Dendritic cell treated with granulocyte-macrophage colony-stimulating factor and Interleukin-4, amounts not matched to agents 40 ng/mL and 50 ng/mL, for 4 days (primary cell): ENCODE results near the gene CD99.

Experiments used
- H3K27ac Mint-ChIP-seq: one replicate; pipeline ENCODE4 v1.8.0; 2022; ENCODE audit warnings: mild to moderate bottlenecking, mixed read lengths
- H3K27me3 Mint-ChIP-seq: one replicate; pipeline ENCODE4 v1.8.0; 2022; ENCODE audit warnings: mild to moderate bottlenecking, mixed read lengths
- H3K36me3 Mint-ChIP-seq: one replicate; pipeline ENCODE4 v1.8.0; 2022; ENCODE audit warnings: low read depth, mixed read lengths
- H3K4me1 Mint-ChIP-seq: one replicate; pipeline ENCODE4 v1.8.0; 2022; ENCODE audit warnings: low read depth, mixed read lengths
- H3K4me3 Mint-ChIP-seq: one replicate; pipeline ENCODE4 v1.8.0; 2022; ENCODE audit warnings: mild to moderate bottlenecking, moderate library complexity, mixed read lengths
- H3K9me3 Mint-ChIP-seq: one replicate; pipeline ENCODE4 v1.8.0; 2022; ENCODE audit warnings: mixed read lengths
- intact Hi-C: fragments of 100-400 bp; cut with micrococcal nuclease; formaldehyde crosslinking; loops from one replicate; pipeline ENCODE4 v1.15.0; 2022

The CD99 gene, protein sequence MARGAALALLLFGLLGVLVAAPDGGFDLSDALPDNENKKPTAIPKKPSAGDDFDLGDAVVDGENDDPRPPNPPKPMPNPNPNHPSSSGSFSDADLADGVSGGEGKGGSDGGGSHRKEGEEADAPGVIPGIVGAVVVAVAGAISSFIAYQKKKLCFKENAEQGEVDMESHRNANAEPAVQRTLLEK

DNA sequence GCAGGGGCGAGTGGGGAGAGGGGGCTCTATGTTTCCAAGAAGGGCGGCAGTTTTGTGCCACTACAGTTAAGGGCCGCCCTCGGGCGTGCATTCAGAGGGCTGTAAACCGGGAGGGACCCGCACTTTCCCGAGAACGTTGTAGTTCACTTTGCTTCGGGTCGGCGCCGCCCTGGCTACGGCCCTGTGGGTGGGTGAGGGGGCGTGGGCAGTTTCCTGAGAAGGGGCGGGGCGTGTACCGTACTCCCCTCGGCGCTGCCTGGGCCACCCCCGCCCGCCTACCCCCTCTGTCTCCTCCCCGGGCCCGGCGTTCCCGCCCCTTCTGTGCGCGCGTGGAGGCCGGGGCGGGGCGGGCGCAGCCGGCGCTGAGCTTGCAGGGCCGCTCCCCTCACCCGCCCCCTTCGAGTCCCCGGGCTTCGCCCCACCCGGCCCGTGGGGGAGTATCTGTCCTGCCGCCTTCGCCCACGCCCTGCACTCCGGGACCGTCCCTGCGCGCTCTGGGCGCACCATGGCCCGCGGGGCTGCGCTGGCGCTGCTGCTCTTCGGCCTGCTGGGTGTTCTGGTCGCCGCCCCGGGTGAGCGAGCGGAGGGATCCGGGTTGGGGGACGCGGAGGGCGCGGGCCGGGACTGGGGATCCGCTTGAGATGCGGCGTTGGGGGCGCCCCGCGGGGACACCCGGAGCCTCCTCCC is at the start of gene CD99:
Gene CD99 (plus strand): TSS at position 440 of the 687 bp plus-strand sequence. CDS start 66 bp downstream, at position 506.
- Mint-ChIP-seq H3K9me3 (no peaks in the 10 kb centered on the region), H3K27ac (peak within 1 kb of the TSS; percentile 85), H3K4me3 (peak within 1 kb of the TSS; percentile 88), H3K4me1 (peaks cover 41% of the 10 kb centered on the region), H3K36me3 (peaks cover 34% of the 10 kb centered on the region), H3K27me3 (peaks cover 2% of the 10 kb centered on the region)
- intact Hi-C loops: loop anchor here (5.0 kb wide), 1 partner anchor 84 kb away; no protein-coding TSS in a partner anchor

DNA sequence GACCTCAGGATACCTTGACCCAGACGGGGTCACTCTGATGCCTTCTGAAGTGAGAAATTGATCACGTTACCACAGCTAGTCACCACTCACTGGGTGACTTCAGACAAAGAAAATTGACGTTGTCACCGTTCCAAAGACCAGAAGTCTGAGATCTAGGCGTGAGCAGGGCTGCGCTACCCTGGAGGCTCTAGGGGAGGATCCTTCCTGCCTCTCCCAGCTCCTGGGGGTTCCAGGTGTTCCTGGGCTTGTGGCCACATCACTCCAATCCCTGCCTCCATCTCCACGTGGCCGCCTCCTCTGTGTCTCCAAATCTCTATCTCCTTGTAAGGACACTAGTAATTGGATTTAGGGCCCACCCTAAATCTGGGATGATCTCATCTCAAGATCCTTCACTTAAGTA is 48.9 kb upstream of the CD99 start:
- Mint-ChIP-seq H3K27me3 (no peaks in the 10 kb centered on the region), H3K27ac (no peak overlapping the region), H3K4me1 (peaks cover 27% of the 10 kb centered on the region), H3K4me3 (no peak overlapping the region), H3K36me3 (peaks cover 65% of the 10 kb centered on the region), H3K9me3 (no peaks in the 10 kb centered on the region)
- intact Hi-C loops: loop anchor here (10.0 kb wide), 1 partner anchor 83 kb away; no protein-coding TSS in a partner anchor

DNA sequence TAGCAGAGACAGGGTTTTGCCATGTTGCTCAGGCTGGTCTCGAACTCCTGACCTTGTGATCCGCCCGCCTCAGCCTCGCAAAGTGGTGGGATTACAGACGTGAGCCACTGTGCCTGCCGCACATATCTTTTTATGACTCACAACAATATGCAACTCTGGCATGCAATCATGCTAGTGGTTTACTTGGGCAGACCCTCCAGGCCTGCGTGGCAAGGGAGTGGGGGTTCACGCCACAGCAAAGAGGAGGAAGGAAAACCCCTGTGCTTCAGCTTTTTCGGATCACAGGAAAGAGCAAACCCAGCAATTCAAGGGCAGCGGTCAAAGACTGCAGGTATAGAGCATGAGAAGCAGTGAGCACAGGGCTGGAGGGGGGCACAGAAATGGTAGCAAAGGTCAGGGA is 48.3 kb upstream of the CD99 start:
- Mint-ChIP-seq H3K4me3 (no peak overlapping the region), H3K27me3 (no peaks in the 10 kb centered on the region), H3K9me3 (no peaks in the 10 kb centered on the region), H3K4me1 (peaks cover 27% of the 10 kb centered on the region), H3K27ac (no peak overlapping the region), H3K36me3 (peaks cover 58% of the 10 kb centered on the region)
- intact Hi-C loops: loop anchor here (10.0 kb wide), 1 partner anchor 82 kb away; no protein-coding TSS in a partner anchor

DNA sequence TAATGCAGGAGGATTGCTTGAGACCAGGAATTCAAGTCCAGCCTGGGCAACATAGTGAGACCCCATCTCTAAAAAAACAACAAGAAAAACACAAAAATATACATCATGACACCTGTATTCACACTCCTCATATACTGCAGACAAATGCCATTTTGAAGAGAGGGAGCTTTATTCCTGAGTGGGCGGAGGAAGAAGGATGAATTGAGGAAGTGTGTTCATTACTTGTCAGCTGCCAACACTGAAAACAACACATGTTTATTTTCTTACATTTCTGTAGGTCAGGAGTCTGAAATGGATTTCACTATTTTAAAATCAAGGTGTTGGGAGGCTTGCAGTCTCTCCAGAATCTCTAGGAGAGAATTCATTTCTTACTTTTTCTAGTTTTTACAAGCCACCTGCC is 47.2 kb upstream of the CD99 start:
- intact Hi-C loops: loop anchor here (2.0 to 10.0 kb wide), 2 partner anchors 81 to 169 kb away; no protein-coding TSS in a partner anchor
- H3K27ac Mint-ChIP-seq: no peak overlapping the region
- H3K9me3 Mint-ChIP-seq: no peaks in the 10 kb centered on the region
- H3K4me3 Mint-ChIP-seq: no peak overlapping the region
- H3K36me3 Mint-ChIP-seq: peaks cover 47% of the 10 kb centered on the region
- peaks cover 22% of the 10 kb centered on the region for H3K4me1 Mint-ChIP-seq
- no peaks in the 10 kb centered on the region for H3K27me3 Mint-ChIP-seq

DNA sequence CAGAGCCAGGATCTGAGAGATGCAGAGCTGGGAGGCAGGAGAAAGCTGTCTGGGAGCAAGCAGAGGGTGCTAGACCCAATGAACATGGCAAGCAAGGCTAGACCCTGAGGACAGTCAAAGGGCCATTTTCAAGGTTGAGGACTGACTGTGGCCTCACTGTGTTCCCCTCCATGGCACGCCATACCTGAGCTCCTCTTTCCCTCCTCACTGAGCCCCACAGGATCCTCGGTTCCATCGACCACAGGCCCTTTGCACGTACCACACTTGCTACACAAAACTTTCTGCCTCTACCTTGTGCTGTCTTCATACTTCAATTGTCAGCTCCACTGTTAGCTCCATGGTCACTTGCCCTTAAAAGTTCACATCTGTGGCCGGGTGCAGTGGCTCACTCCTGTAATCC is 45.5 kb upstream of the CD99 start:
- Mint-ChIP-seq H3K4me1 (peaks cover 22% of the 10 kb centered on the region), H3K36me3 (peaks cover 43% of the 10 kb centered on the region)
- intact Hi-C loops: loop anchor here (2.0 to 10.0 kb wide), 2 partner anchors 79 to 167 kb away; no protein-coding TSS in a partner anchor

DNA sequence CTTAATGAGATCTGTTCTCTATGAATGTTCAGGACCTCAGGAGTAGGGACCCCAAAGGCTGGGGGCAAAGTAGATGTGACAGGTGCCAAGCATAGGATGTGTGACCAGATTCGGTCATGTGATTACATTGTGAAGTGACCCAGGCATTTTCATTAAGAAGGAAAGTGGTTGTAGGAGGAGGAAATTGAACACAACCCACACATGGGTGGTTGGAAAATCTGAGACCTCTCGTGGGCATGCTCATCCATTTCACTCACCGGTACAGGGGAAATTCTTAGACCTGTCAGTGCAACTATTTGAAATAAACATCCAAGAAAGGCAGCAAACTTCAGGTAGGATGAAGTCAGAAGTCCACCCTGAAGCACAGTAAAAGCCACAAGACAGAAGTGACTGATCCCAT is 43.5 kb upstream of the CD99 start:
- Mint-ChIP-seq H3K4me3 (no peak overlapping the region), H3K36me3 (peaks cover 39% of the 10 kb centered on the region), H3K9me3 (no peaks in the 10 kb centered on the region), H3K4me1 (peaks cover 20% of the 10 kb centered on the region), H3K27me3 (no peaks in the 10 kb centered on the region), H3K27ac (no peak overlapping the region)
- intact Hi-C loops: loop anchor here (10.0 kb wide), 1 partner anchor 77 kb away; no protein-coding TSS in a partner anchor

More for the DNA sequence above, 45.5 kb upstream of the CD99 start:
- no peaks in the 10 kb centered on the region for H3K9me3 Mint-ChIP-seq
- H3K27me3 Mint-ChIP-seq: no peaks in the 10 kb centered on the region
- H3K4me3 Mint-ChIP-seq: no peak overlapping the region
- H3K27ac Mint-ChIP-seq: no peak overlapping the region

DNA sequence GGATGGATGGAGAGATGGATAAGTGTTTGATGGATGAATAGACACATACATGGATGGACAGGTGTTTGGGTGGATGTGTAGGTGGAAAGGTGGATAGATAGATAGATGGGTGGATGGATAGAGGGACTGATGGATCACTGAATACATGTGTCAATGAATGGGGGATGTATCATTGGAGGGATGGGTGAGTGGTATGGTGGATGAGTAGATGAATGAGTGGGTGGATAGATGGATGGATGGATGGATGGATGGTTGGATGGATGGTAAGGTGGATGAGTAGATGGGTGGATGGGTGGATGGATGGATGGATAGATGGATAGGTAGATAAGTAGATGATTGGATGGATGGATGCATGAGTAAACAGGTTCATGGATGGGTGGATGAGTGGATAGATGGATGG is 41.1 kb upstream of the CD99 start:
- H3K36me3 Mint-ChIP-seq: peaks cover 39% of the 10 kb centered on the region
- no peak overlapping the region for H3K4me3 Mint-ChIP-seq
- no peaks in the 10 kb centered on the region for H3K27me3 Mint-ChIP-seq
- intact Hi-C loops: no loop called here
- no peak overlapping the region for H3K27ac Mint-ChIP-seq
- no peaks in the 10 kb centered on the region for H3K4me1 Mint-ChIP-seq
- H3K9me3 Mint-ChIP-seq: no peaks in the 10 kb centered on the region

DNA sequence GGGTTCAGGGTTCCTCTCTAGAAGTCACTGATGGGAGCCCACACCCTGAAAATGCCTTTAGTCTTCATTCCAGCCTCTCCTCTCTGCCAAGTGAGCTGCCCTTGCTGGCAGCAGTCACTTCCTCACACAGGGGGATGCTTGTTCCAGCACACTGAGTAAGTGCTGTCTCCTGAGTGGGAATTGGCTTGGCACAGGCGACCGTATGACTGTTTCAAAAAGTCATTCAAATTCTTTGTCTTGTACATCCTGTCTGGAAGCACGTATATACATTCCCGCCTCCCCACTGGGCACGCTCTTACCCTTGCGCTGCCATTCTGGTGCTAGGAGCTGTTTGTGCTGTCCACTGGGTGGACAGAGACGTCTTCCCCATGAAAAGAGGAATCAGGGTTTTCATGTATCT is 40.2 kb upstream of the CD99 start:
- intact Hi-C loops: no loop called here
- H3K27ac Mint-ChIP-seq: no peak overlapping the region
- H3K9me3 Mint-ChIP-seq: no peaks in the 10 kb centered on the region
- no peak overlapping the region for H3K4me3 Mint-ChIP-seq
- no peaks in the 10 kb centered on the region for H3K27me3 Mint-ChIP-seq
- peaks cover 39% of the 10 kb centered on the region for H3K36me3 Mint-ChIP-seq
- peaks cover 5% of the 10 kb centered on the region for H3K4me1 Mint-ChIP-seq

DNA sequence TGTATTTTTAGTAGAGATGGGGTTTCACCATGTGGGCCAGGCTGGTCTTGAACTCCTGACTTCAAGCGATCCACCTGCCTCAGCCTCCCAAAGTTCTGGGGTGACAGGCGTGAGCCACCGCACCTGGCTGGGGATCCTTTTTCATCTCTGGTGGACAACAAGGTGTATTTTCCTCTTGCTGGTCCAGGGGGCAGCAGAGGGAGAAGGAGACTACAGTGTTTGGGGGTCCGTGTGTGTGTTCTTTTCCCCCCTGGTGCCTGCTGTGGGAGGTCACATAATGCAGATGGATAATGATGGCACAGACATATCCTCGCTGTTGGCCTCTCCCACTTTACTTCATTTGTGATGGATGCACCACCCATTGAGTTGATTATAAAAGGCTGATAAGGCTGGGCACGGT is 39.0 kb upstream of the CD99 start:
- intact Hi-C loops: no loop called here
- H3K4me1 Mint-ChIP-seq: peaks cover 5% of the 10 kb centered on the region

DNA sequence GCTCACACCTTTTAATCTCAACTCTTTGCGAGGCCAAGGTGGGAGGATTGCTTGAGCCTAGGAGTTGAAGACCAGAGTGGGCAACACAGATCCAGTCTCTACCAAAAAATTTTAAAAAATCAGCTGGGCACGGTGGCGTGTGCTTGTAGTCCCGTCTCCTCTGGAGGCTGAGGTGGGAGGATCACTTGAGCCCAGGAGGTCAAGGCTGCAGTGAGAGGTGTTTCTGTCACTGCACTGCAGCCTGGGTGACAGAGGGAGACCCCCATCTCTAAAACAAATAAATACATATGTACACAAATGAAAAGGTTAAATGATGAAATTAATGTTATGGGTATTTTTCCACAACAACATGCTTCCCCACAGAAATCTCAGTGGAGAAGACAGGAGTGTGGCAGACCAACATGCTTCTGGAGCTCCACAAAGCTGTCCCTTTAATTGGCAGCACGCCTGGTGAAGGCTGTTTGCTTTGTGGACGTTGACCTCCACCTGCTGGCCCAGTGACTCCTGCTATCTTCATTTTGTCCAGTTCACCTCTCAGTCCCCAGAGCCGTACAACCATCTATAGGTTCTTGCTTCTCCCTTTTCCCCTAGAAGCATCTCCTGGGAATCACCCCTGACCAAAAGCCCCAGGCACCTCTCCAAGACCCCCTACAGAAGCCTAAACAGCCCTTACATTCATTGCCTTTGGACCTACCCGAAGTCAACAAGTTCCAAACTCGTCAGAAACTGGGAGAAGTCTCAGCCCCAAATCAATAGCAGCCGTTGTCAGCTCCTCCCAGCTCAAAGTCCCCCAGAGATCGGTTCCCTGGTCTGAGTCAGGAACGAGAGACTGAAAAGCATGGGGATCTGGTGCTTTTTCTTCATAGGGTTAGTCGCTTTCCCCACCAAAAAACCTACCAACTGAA is 36.4 kb upstream of the CD99 start:
- Mint-ChIP-seq H3K27ac (no peak overlapping the region), H3K4me1 (peaks cover 12% of the 10 kb centered on the region), H3K4me3 (no peak overlapping the region), H3K27me3 (no peaks in the 10 kb centered on the region), H3K36me3 (peaks cover 28% of the 10 kb centered on the region), H3K9me3 (no peaks in the 10 kb centered on the region)
- intact Hi-C loops: no loop called here

More for the DNA sequence above, 39.0 kb upstream of the CD99 start:
- Mint-ChIP-seq H3K27ac (no peak overlapping the region), H3K36me3 (peaks cover 31% of the 10 kb centered on the region), H3K27me3 (no peaks in the 10 kb centered on the region), H3K9me3 (no peaks in the 10 kb centered on the region), H3K4me3 (no peak overlapping the region)

DNA sequence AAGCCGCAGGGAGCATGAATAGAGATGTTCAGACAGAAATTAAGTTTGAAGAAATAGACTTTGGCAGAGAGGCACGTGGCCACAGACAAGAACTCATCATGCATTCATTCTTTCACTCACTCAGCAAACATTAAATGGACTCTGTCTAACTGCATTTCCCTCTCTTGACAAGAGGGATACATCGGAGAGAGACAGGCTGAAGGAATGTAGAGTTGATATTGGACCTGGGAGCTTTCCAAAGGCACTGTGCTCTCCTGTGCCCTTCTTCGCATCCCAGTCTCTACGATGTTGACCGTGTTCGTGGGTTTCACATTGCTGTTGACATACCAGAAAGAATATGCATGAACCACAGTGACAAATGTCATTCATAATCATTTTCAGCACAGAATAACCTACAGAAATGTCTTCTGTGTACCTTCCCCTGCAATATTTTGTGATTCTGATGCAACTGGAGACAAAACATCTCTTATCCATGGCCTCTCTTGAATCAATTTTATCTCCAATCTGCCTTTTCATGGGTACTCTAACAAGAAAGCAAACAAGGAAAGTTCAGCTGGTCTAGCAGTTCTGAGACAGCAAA is 34.7 kb upstream of the CD99 start:
- peaks cover 12% of the 10 kb centered on the region for H3K36me3 Mint-ChIP-seq
- no peak overlapping the region for H3K27ac Mint-ChIP-seq
- no peaks in the 10 kb centered on the region for H3K9me3 Mint-ChIP-seq
- peaks cover 15% of the 10 kb centered on the region for H3K4me1 Mint-ChIP-seq
- no peak overlapping the region for H3K4me3 Mint-ChIP-seq
- intact Hi-C loops: no loop called here
- H3K27me3 Mint-ChIP-seq: no peaks in the 10 kb centered on the region

DNA sequence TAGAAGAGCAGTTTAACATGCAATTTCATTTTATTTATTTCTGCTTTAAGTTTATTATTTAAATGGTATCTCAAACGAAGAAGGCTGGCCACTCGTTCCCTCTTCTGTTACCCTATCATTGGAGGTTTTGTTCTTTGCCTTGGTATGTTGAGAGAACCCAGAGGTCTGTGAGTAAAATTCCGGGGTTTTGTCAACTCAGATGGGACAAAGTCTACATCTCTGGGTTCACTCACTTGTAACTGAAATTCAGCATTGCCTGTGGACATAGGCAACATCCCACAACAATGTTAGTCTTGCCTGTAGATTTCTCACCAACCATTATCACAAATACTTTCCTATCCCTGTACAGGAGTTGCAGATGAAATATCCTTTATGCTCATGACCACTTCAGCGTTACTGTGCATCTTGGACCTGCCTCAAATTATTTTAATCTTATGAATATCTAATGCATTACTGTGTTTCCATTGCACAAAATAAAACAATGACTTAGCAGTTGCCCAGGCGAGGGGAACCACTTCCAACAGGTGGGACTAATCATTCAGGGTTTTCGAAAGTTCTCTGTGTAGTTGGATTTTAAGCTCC is 33.5 kb upstream of the CD99 start:
- H3K27ac Mint-ChIP-seq: no peak overlapping the region
- no peaks in the 10 kb centered on the region for H3K27me3 Mint-ChIP-seq
- no peaks in the 10 kb centered on the region for H3K9me3 Mint-ChIP-seq
- H3K4me1 Mint-ChIP-seq: peaks cover 17% of the 10 kb centered on the region
- H3K4me3 Mint-ChIP-seq: no peak overlapping the region
- peaks cover 6% of the 10 kb centered on the region for H3K36me3 Mint-ChIP-seq
- intact Hi-C loops: no loop called here

DNA sequence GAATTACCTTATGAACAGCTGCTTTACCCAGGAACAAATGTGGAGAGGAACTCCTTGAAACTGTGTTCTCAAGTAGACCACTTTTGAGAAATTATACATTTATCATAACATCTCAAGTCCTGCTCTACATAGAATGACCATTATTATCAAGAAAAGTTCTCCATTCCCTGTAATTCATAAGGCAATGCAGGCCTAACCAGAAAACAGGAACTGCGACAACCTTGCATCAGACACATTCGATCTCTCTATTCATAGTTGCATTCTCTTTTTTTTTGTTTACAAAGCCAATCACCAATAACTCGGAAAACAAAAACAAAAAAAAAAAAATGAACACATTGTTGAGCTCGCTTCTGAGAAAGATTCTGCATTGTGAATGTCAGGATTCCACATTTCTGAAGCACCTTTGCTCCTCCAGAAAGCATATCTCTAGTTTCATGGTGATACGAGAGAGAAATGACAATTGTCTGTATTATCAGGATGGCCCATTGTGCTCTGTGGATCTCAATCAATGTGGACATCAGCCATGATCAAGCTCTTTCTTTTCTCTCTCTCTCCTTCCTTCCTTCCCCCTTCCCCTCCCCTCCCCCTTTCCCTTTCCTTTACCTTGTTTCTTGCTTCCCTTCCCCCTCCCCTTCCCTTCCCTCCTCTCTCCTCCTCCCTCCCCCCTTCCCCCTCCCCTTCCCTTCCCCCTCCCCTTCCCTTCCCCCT is 32.4 kb upstream of the CD99 start:
- no peak overlapping the region for H3K4me3 Mint-ChIP-seq

More for the DNA sequence above, 32.4 kb upstream of the CD99 start:
- Mint-ChIP-seq H3K36me3 (peaks cover 6% of the 10 kb centered on the region), H3K27ac (no peak overlapping the region), H3K4me1 (peaks cover 20% of the 10 kb centered on the region), H3K27me3 (no peaks in the 10 kb centered on the region), H3K9me3 (no peaks in the 10 kb centered on the region)
- intact Hi-C loops: no loop called here
